Transverse colon (tissue), 4 donors: Measurements from ENCODE around the gene EXOC3L4. TPM values are rescaled to one million over a fixed set of nuclear protein-coding genes. Genes with fewer than 3 reads are reported as not detected.
A peak's percentile ranks its signal among the peaks of the same experiment; 100 is the strongest.

Experiments used
- DNase-seq: peaks from one replicate; pipeline ENCODE4 v3.0.0-alpha.2; 2019
- H3K27ac ChIP-seq, 4 donors: fragments of 200-600 bp; sonication (generic); 2 replicates each; pipeline ENCODE4 v1.5.1; 2016 to 2018; ENCODE audit warnings: inconsistent platforms in 4 of 4
- H3K27me3 ChIP-seq: fragments of 200-600 bp; sonication (generic); 2 replicates; pipeline ENCODE4 v1.5.1; 2017; ENCODE audit warnings: inconsistent platforms
- H3K36me3 ChIP-seq, 4 donors: fragments of 200-600 bp; sonication (generic); 2 replicates each; pipeline ENCODE4 v1.5.1; 2017 to 2019; ENCODE audit warnings: inconsistent platforms in 4 of 4
- H3K4me1 ChIP-seq, 4 donors: fragments of 200-600 bp; sonication (generic); 2 replicates each; pipeline ENCODE4 v1.5.1; 2017 to 2020; ENCODE audit warnings: inconsistent platforms in 4 of 4
- H3K4me3 ChIP-seq, 4 donors: fragments of 200-600 bp; sonication (generic); 1 replicate in 1 of 4; 2 replicates in 3 of 4; pipeline versions ENCODE4 v1.5.1 to v1.6.1; 2017 to 2019; ENCODE audit warnings: inconsistent platforms in 4 of 4
- H3K9me3 ChIP-seq, 2 donors: fragments of 200-600 bp; sonication (generic); 2 replicates each; pipeline ENCODE4 v1.5.1; 2017 to 2019; ENCODE audit warnings: inconsistent platforms in 2 of 2
- CTCF ChIP-seq, 5 experiments: fragments of 200-600 bp in 3 of 5; fragments of 450-650 bp in 2 of 5; sonication (generic) in 3 of 5; IDR thresholded peaks; 1 replicate in 2 of 5; 2 replicates in 3 of 5; pipeline ENCODE4 v1.5.1; 2016 to 2017; ENCODE audit warnings: antibody characterized with exemption in 5 of 5, inconsistent platforms in 3 of 5, mild to moderate bottlenecking in 2 of 5, moderate library complexity in 1 of 5
- EP300 ChIP-seq: sonication (generic); formaldehyde crosslinking; IDR thresholded peaks from one replicate; pipeline ENCODE4 v1.6.1; 2017; ENCODE audit warnings: antibody characterized with exemption, low read depth
- POLR2A ChIP-seq: fragments of 450-650 bp; IDR thresholded peaks from one replicate; pipeline ENCODE4 v1.6.1; 2016; ENCODE audit warnings: antibody characterized with exemption, mild to moderate bottlenecking, moderate library complexity
- POLR2AphosphoS5 ChIP-seq, 3 donors: sonication (generic); formaldehyde crosslinking; IDR thresholded peaks; one replicate each; pipeline ENCODE4 v1.6.1; 2016; ENCODE audit warnings: antibody characterized with exemption in 3 of 3
- WGBS, 2 donors: methylation state at CpG; one replicate each; pipeline ENCODE4 v1.1.5; 2018; ENCODE audit warnings: low coverage in 1 of 2; 5-methylcytosine and 5-hydroxymethylcytosine counted together
- in situ Hi-C, 4 donors: fragments of 200-750 bp; cut with MboI; loops; one replicate each; pipeline versions ENCODE4 v1.15.0 to v1.15.1; 2017; ENCODE audit warnings: low sequenced_read_pairs in 3 of 4, low pct_ligation_motif_present in 1 of 4, low pct_unique_long_range_greater_than_20kb in 1 of 4
- intact Hi-C: fragments of 100-400 bp; cut with DNase I; formaldehyde crosslinking; loops from one replicate; pipeline ENCODE4 v1.15.1; 2023; ENCODE audit warnings: low total_unique reads
- total RNA-seq, 4 donors: library from RNA; depleted of rRNA; stranded (reverse); fragments of >200 nt; gene quantifications; one replicate each; pipeline ENCODE4 v1.1.0, GENCODE V29; 2016

Gene EXOC3L4
- total RNA-seq, 4 donors from 2014 or later: 15.2 to 49.0 (median 30.3) TPM

GRCh38 chr14:103128631-103129300, 34.2 kb downstream of the EXOC3L4 start:
- no peak for DNase-seq
- no peaks in the 10 kb centered on the region for H3K36me3 ChIP-seq
- intact Hi-C loops: no loop called here
- peaks cover 30% of the 10 kb centered on the region for H3K27me3 ChIP-seq
- no peaks in the 10 kb centered on the region for H3K9me3 ChIP-seq
- peaks cover 11 to 66% (median 23%) of the 10 kb centered on the region in 4 donors for H3K4me1 ChIP-seq
- TF ChIP-seq POLR2A (no peak), POLR2AphosphoS5 (IDR thresholded peaks at IDR 0.05) (no peak), EP300 (no peak), CTCF (IDR thresholded peaks at IDR 0.05) (no peak)
- H3K27ac ChIP-seq: no peak overlapping the region
- no peak overlapping the region for H3K4me3 ChIP-seq
- in situ Hi-C loops: no loop called here
- 61 to 65% methylated on average over 4 to 13 of the region's 13 CpGs for WGBS, 2 donors

- peaks cover 23% of the 10 kb centered on the region for H3K27me3 ChIP-seq
- no peaks in the 10 kb centered on the region for H3K36me3 ChIP-seq
- H3K27ac ChIP-seq: no peak overlapping the region
- H3K9me3 ChIP-seq: no peaks in the 10 kb centered on the region
- H3K4me3 ChIP-seq: no peak overlapping the region
- peaks cover 9 to 59% (median 20%) of the 10 kb centered on the region in 4 donors for H3K4me1 ChIP-seq
- DNase-seq: no peak
- in situ Hi-C loops: no loop called here
- TF ChIP-seq CTCF (IDR thresholded peaks at IDR 0.05) (no peak), POLR2AphosphoS5 (IDR thresholded peaks at IDR 0.05) (no peak)
- WGBS, 2 donors: 89% methylated on average over 12 of the region's 12 CpGs; no CpG with 5 or more reads in 1 of the 2 donors
- intact Hi-C loops: no loop called here
These were observed 34.9 kb downstream of the EXOC3L4 start for GRCh38 chr14:103129301-103130016.

GRCh38 chr14:103130017-103130764, 35.7 kb downstream of the EXOC3L4 start:
- Histone ChIP-seq H3K36me3 (no peaks in the 10 kb centered on the region), H3K9me3 (no peaks in the 10 kb centered on the region), H3K27ac (peak overlapping the region; percentile 1 to 49 (median 36)), H3K27me3 (peaks cover 16% of the 10 kb centered on the region), H3K4me1 (peaks cover 7 to 51% (median 14%) of the 10 kb centered on the region in 4 donors), H3K4me3 (no peak overlapping the region)
- WGBS, 2 donors: 89% methylated on average over 22 of the region's 26 CpGs; no CpG with 5 or more reads in 1 of the 2 donors
- intact Hi-C loops (no loop called here), in situ Hi-C loops (no loop called here)
- no peak for DNase-seq
- TF ChIP-seq CTCF (IDR thresholded peaks at IDR 0.05): no peak
- TF ChIP-seq POLR2AphosphoS5 (IDR thresholded peaks at IDR 0.05): no peak
- no peak for TF ChIP-seq EP300
- TF ChIP-seq POLR2A: no peak

GRCh38 chr14:103130965-103131364, 36.4 kb downstream of the EXOC3L4 start:
- Histone ChIP-seq H3K36me3 (no peaks in the 10 kb centered on the region), H3K4me1 (peaks cover 7 to 44% (median 12%) of the 10 kb centered on the region in 4 donors), H3K4me3 (no peak overlapping the region), H3K9me3 (no peaks in the 10 kb centered on the region), H3K27me3 (peaks cover 10% of the 10 kb centered on the region), H3K27ac (peak overlapping the region; percentile 1 to 49 (median 36))
- intact Hi-C loops (no loop called here), in situ Hi-C loops (no loop called here)
- TF ChIP-seq EP300 (no peak), POLR2A (no peak), POLR2AphosphoS5 (IDR thresholded peaks at IDR 0.05) (no peak), CTCF (IDR thresholded peaks at IDR 0.05) (no peak)
- 58% methylated on average over 8 of the region's 8 CpGs; no CpG with 5 or more reads in 1 of the 2 donors for WGBS, 2 donors
- DNase-seq: no peak
